ENCODE results near the gene HK1.

GRCh38 chr10:69262292-69262751, 16.0 kb upstream of the HK1 start:
- TF ChIP-seq CTCF (IDR thresholded peaks at IDR 0.05; ENCODE audit: insufficient read depth, low read depth, low read length) (no peak), EZH2 (IDR thresholded peaks at IDR 0.05; ENCODE audit: insufficient read depth, low read length) (no peak)

Data from astrocyte (in vitro differentiated cells and primary cell).